HG02571 (cell line): ENCODE results near the gene GALNT1.

Source experiments
- ATAC-seq: cut with Tn5 transposase; IDR thresholded peaks from one replicate; pipeline ENCODE4 v1.9.1; 2021; ENCODE audit warnings: mild to moderate bottlenecking, moderate library complexity; ENCODE audit not compliant: unreplicated experiment

The GALNT1 gene

GRCh38 chr18:35711227-35711626 lies 129.7 kb downstream of the GALNT1 start:
- ATAC-seq, result no peak

- ATAC-seq, result no peak
Observed at GRCh38 chr18:35713545-35713944, 132.0 kb downstream of the GALNT1 start.

- no peak for ATAC-seq
Observed at GRCh38 chr18:35714539-35714938, 133.0 kb downstream of the GALNT1 start.

GRCh38 chr18:35715139-35715538 lies 133.6 kb downstream of the GALNT1 start:
- no peak for ATAC-seq

GRCh38 chr18:35716169-35716831 lies 134.8 kb downstream of the GALNT1 start:
- no peak for ATAC-seq

- no peak for ATAC-seq
Observed at GRCh38 chr18:35717182-35717581, 135.6 kb downstream of the GALNT1 start.

- ATAC-seq, result no peak
Observed at GRCh38 chr18:35721431-35722081, 140.0 kb downstream of the GALNT1 start.

GRCh38 chr18:35728676-35729075 lies 147.1 kb downstream of the GALNT1 start:
- no peak for ATAC-seq

GRCh38 chr18:35729991-35730668 lies 148.6 kb downstream of the GALNT1 start:
- ATAC-seq, result no peak

GRCh38 chr18:35730691-35731370 lies 149.3 kb downstream of the GALNT1 start:
- no peak for ATAC-seq

GRCh38 chr18:35731701-35732100 lies 150.2 kb downstream of the GALNT1 start:
- ATAC-seq, result no peak

- ATAC-seq, result no peak
Observed at GRCh38 chr18:35732162-35732561, 150.6 kb downstream of the GALNT1 start.

- no peak for ATAC-seq
Observed at GRCh38 chr18:35732636-35733035, 151.1 kb downstream of the GALNT1 start.

- no peak for ATAC-seq
Observed at GRCh38 chr18:35733408-35733807, 151.9 kb downstream of the GALNT1 start.

- ATAC-seq, result no peak
Observed at GRCh38 chr18:35736696-35737095, 155.2 kb downstream of the GALNT1 start.

- ATAC-seq, result no peak
Observed at GRCh38 chr18:35739778-35740177, 158.2 kb downstream of the GALNT1 start.

GRCh38 chr18:35740656-35741055 lies 159.1 kb downstream of the GALNT1 start:
- no peak for ATAC-seq

GRCh38 chr18:35743916-35744315 lies 162.4 kb downstream of the GALNT1 start:
- no peak for ATAC-seq

- ATAC-seq, result no peak
Observed at GRCh38 chr18:35745814-35746213, 164.3 kb downstream of the GALNT1 start.

GRCh38 chr18:35746826-35747339 lies 165.3 kb downstream of the GALNT1 start:
- no peak for ATAC-seq

- no peak for ATAC-seq
Observed at GRCh38 chr18:35747894-35748472, 166.4 kb downstream of the GALNT1 start.
